Epithelial cell of proximal tubule (primary cell): ENCODE measurements around the gene PRKCD. TPM values are rescaled to one million over a fixed set of nuclear protein-coding genes. Genes with fewer than 3 reads are reported as not detected.

Experiments
- DNase-seq: peaks from one replicate; pipeline ENCODE4 v3.0.0-alpha.2; 2011; ENCODE audit warnings: low read depth
- H3K4me3 ChIP-seq: 2 replicates; pipeline ENCODE4 v1.5.1; 2011; ENCODE audit warnings: low read depth, mild to moderate bottlenecking, low read length
- CTCF ChIP-seq: conservative IDR thresholded peaks from 2 replicates; pipeline ENCODE4 v1.5.1; 2012; ENCODE audit warnings: low read depth, mild to moderate bottlenecking, low read length
- total RNA-seq: library from RNA; depleted of rRNA; stranded (reverse); fragments of >200 nt; gene quantifications from 2 replicates; pipeline ENCODE4 v1.2.3, GENCODE V29; 2015

The PRKCD gene
- total RNA-seq, 1 donor from 2014 or later = 4.0 TPM

GRCh38 chr3:53130179-53131061 is 30.6 kb upstream of the PRKCD start, which contains the start of gene RFT1:
TSS of gene RFT1 (minus strand) at chr3:53130435. CDS start at chr3:53130400, 35 bp downstream.
- peak within 1 kb of the TSS; percentile 77 for H3K4me3 ChIP-seq
- no peak for DNase-seq
- no peak for TF ChIP-seq CTCF

- peak overlapping the region; percentile 77 for H3K4me3 ChIP-seq
Measured at GRCh38 chr3:53131096-53131495, 29.9 kb upstream of the PRKCD start.

GRCh38 chr3:53132347-53132746 is 28.7 kb upstream of the PRKCD start:
- TF ChIP-seq CTCF = no peak
- DNase-seq = no peak
- H3K4me3 ChIP-seq = no peak overlapping the region

More at GRCh38 chr3:53131096-53131495, 29.9 kb upstream of the PRKCD start:
- no peak for DNase-seq
- no peak for TF ChIP-seq CTCF

- peak; percentile 87 for TF ChIP-seq CTCF
Measured at GRCh38 chr3:53134631-53135232, 26.3 kb upstream of the PRKCD start.

GRCh38 chr3:53137221-53137620 is 23.8 kb upstream of the PRKCD start:
- TF ChIP-seq CTCF = no peak
- DNase-seq = no peak
- no peak overlapping the region for H3K4me3 ChIP-seq

More at GRCh38 chr3:53134631-53135232, 26.3 kb upstream of the PRKCD start:
- DNase-seq = no peak
- no peak overlapping the region for H3K4me3 ChIP-seq

GRCh38 chr3:53137835-53138446 is 23.1 kb upstream of the PRKCD start:
- TF ChIP-seq CTCF = no peak
- no peak overlapping the region for H3K4me3 ChIP-seq
- no peak for DNase-seq
